GM19372 (cell line): ENCODE measurements around the gene RBM22.
A peak's percentile ranks its signal among the peaks of the same experiment; 100 is the strongest.

ENCODE experiments used
- ATAC-seq: cut with Tn5 transposase; IDR thresholded peaks from one replicate; pipeline ENCODE4 v1.9.1; 2021; ENCODE audit warnings: mild to moderate bottlenecking, low read depth, moderate library complexity; ENCODE audit not compliant: unreplicated experiment

RBM22 gene

DNA sequence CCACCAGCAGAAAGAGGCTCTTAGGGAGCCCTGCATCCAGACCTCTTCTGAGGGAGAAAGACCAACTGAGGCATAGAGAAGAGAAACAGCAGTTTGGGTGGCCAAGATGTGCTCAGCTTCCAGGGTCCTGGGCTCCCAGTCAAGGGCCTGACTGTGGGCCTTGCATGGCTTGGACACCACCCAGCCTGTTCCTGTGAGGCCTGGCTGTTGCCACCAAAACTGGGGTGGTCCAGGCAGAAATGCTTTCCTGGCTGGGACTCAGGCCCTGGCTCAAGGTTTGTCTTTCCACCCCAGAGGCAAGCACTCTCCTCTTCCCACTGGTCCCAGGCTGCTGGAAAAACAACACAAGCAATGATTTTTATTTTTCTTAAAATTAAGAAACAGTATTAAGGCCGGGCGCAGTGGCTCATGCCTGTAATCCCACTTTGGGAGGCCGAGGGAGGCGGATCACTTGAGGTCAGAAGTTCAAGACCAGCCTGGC lies 26.5 kb downstream of the RBM22 start:
- no peak for ATAC-seq

GRCh38 chr5:150672884-150673275 lies 28.0 kb downstream of the RBM22 start:
- ATAC-seq = no peak

GRCh38 chr5:150672237-150672883 lies 28.5 kb downstream of the RBM22 start:
- no peak for ATAC-seq

- ATAC-seq = no peak
Measured at GRCh38 chr5:150671509-150672236, 29.2 kb downstream of the RBM22 start.

GRCh38 chr5:150670948-150671310 lies 29.9 kb downstream of the RBM22 start:
- ATAC-seq = no peak

DNA sequence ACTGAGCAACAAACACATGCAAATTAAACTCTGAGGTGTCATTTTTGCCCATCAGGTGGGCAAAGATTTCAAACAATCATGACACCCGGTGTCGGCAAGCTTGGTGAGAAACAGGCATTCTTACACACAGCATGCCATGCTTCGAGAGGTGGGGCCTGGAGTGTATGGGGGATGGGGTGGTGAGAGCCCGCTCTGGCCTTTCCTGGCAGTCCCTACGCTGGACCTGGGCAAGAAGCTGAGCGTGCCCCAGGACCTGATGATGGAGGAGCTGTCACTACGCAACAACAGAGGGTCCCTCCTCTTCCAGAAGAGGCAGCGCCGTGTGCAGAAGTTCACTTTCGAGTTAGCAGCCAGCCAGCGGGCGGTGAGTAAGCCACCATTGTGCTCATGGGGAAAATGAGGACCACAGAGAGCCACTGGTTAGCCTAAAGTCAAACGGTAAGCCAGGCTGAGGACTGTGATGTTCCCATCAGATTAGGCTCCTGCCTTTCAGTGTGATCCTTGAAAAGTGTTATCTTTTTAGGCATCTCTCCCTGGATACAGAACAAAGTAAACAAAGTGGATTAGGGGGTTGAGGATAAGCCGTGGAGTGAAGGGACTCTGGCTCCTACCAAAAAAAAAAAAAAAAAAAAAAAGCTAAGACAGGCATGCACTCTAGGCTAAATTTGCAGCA lies 30.5 kb downstream of the RBM22 start:
- ATAC-seq = no peak

DNA sequence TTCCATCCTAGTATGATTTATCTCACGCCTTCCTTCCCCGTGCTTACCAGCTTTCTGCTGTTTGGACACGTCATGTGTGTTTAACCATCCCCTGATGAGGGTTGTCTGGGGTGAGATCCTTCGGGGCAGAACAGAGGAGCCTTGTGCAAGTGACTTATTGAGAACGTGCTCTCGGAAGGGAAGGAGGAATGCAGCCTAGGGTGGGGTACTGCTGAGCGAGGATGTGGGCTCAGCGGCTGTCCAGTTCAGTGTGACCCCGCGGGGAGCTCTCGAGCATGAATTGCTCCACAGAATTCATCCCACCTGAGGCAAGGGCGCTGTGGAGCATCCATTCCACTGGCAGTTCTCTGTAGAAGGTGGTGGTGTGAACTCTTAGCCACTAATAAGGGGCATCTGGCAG lies 35.8 kb downstream of the RBM22 start:
- ATAC-seq = no peak

DNA sequence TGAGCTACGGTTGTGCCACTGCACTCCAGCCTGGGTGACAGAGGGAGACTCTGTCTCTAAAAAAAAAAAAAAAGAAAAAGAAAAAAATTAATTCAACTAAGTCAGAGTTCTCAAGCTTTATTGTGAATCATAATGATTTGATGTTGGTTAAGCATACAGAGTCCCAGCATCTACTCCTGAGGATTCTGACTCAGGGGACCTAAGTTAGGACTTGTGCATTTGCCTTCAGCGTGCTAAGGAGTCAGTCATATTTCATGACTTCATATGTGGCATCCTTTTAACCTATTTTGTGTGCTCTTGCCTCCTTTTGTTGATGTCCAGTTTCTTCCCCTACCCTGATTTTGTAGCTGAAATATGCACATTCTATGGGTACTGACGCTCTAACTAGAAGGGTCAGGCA lies 36.9 kb downstream of the RBM22 start:
- no peak for ATAC-seq

GRCh38 chr5:150662731-150663516 lies 37.9 kb downstream of the RBM22 start:
- no peak for ATAC-seq

GRCh38 chr5:150661821-150662596 lies 38.9 kb downstream of the RBM22 start:
- ATAC-seq = no peak

- ATAC-seq = no peak
Measured at GRCh38 chr5:150661086-150661485, 39.8 kb downstream of the RBM22 start, which contains the start of gene MYOZ3. TSS of gene MYOZ3 (plus strand) at chr5:150661251. CDS start at chr5:150662942, 1,691 bp downstream.

DNA sequence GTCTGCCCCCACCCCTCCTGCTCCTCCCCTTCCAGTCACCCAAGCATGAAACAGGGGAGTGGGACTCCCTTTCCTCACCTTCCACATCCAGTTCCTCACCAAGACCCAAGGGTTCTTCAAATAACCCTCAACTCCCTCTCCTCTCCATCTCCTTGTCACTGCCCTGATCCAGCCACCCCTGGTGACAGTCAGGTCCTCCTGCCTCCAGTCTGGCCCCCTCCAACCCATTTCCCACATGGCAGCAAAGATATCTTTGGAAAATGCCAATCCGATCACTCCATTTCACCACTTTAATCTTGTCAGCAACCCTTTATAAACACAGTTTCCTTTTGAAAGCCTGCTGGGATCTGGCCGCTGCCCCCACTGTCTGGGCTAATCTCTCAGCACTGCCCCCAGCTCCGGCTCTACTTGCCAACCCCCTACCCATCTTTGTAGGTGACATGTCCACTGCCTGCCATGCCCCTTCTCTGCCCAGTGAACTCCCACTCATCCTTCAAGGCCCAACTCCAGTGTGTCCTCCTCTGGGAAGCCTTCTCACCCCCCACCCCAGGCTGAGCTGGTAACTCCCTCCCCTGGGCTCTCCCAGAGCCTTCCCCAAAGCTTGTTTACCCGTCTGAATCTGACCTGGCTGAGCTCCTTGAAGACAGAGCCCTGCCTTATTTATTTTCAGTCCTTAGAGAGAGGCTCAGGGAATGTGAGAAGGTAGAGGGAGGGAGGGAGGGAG lies 40.6 kb downstream of the RBM22 start:
- no peak for ATAC-seq

GRCh38 chr5:150659360-150660107 lies 41.3 kb downstream of the RBM22 start:
- no peak for ATAC-seq

- ATAC-seq = no peak
Measured at GRCh38 chr5:150658699-150659265, 42.1 kb downstream of the RBM22 start.

DNA sequence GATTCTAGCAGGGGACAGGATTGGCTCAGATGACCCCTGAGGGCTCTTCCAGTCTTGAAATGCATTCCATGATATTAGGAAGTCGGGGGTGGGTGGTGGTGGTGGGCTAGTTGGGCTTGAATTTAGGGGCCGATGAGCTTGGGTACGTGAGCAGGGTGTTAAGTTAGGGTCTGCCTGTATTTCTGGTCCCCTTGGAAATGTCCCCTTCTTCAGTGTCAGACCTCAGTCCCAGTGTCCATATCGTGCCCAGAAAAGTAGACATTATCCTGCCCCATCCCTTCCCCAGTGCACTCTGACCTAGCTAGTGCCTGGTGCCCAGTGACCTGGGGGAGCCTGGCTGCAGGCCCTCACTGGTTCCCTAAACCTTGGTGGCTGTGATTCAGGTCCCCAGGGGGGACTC lies 42.7 kb downstream of the RBM22 start:
- ATAC-seq = no peak

DNA sequence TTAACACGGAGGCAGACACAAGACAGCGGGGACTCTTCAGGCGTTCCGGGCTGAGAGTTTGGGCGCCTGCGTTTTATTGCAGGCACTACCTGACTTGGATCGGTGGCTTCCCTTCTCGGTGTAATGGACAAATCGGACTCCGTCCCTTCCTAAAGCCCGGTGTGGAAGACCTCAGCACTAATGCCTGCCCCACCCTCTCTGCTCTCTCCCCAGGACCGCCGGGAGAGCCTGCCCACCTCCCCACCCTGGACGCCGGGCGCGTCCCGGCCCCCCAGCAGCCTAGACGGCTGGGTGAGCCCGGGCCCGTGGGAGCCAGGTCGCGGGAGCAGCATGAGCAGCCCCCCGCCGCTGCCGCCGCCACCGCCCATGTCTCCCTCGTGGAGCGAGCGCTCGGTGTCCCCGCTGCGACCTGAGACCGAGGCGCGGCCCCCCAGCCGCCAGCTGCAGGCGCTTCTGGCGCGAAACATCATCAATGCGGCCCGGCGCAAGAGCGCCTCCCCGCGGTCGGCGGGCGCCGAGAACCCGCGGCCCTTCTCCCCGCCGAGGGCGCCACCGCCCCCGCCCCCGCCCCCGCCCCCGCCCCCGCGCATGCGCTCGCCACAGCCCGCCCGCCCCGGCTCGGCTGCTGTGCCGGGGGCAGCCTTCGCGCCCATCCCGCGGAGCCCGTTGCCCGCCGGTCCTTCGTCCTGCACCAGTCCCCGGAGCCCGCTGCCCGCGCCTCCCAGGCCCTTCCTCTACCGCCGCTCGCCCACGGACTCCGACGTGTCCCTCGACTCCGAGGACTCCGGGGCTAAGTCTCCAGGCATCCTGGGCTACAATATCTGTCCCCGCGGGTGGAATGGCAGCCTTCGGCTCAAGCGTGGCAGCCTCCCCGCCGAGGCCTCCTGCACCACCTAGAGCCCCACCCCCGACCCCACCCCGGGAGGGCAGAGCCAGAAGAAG lies 44.4 kb downstream of the RBM22 start:
- ATAC-seq = peak; percentile 75

DNA sequence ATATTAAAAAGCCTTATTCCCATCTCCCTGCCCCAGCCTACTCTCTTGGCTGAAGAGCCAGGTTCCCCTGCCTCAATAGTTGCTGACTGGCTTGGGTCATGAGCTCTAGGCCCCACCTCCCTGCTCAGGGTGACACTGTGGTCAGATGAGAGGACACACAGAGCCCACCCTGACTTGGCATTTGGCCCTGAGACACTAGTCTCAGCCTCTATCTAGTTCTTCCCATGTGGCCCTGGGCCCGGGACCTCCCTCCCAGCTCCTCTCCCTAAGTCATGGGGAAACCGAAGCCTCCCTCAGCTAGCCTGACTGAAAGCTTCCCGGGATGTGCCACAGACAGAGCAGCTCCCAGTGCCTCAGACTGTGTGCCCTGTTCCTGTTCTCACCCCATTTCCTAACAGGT lies 45.6 kb downstream of the RBM22 start:
- no peak for ATAC-seq
